Fibroblast of villous mesenchyme (primary cell): ENCODE data around the gene DUS2. TPM values are rescaled to one million over a fixed set of nuclear protein-coding genes. Genes with fewer than 3 reads are reported as not detected.
"Not testable (repeated sequence)": the region's sequence is repeated elsewhere in the genome, so short reads cannot be mapped to it uniquely, and the experiment has no call there.

Experiments used
- DNase-seq: peaks from one replicate; pipeline ENCODE4 v3.0.0-alpha.2; 2010; ENCODE audit warnings: low read depth
- H3K4me3 ChIP-seq: 2 replicates; pipeline ENCODE4 v1.5.1; 2011; ENCODE audit warnings: low read depth, mild to moderate bottlenecking, low read length
- CTCF ChIP-seq: IDR thresholded peaks from 2 replicates; pipeline ENCODE4 v1.5.1; 2012; ENCODE audit warnings: low read depth, mild to moderate bottlenecking, low read length; ENCODE audit not compliant: insufficient read depth
- total RNA-seq: library from RNA; depleted of rRNA; stranded (reverse); fragments of >200 nt; gene quantifications from 2 replicates; pipeline ENCODE4 v1.2.3, GENCODE V29; 2012

The DUS2 gene
- total RNA-seq, 1 donor, result 19.4 TPM

- peak; percentile 29 for DNase-seq
- TF ChIP-seq CTCF, result no peak
- no peak overlapping the region for H3K4me3 ChIP-seq
Measured at GRCh38 chr16:68000450-68000849, 22.6 kb upstream of the DUS2 start.

- TF ChIP-seq CTCF, result no peak
- no peak overlapping the region for H3K4me3 ChIP-seq
- DNase-seq, result no peak
Measured at GRCh38 chr16:68003031-68003430, 20.1 kb upstream of the DUS2 start.

- H3K4me3 ChIP-seq, result no peak overlapping the region
- DNase-seq, result no peak
- no peak for TF ChIP-seq CTCF
Measured at GRCh38 chr16:68005211-68005610, 17.9 kb upstream of the DUS2 start.

- H3K4me3 ChIP-seq, result no peak overlapping the region
- TF ChIP-seq CTCF, result no peak
- DNase-seq, result peak; percentile 73
Measured at GRCh38 chr16:68005786-68006286, 17.2 kb upstream of the DUS2 start.

GRCh38 chr16:68009157-68009735, 13.8 kb upstream of the DUS2 start:
- no peak for DNase-seq
- no peak overlapping the region for H3K4me3 ChIP-seq
- TF ChIP-seq CTCF, result no peak

- not testable (repeated sequence) for DNase-seq, H3K4me3 ChIP-seq
Measured at GRCh38 chr16:68009872-68010271, 13.2 kb upstream of the DUS2 start.

- TF ChIP-seq CTCF, result no peak
- no peak overlapping the region for H3K4me3 ChIP-seq
- DNase-seq, result no peak
Measured at GRCh38 chr16:68013440-68013839, 9.6 kb upstream of the DUS2 start.
